H1 (cell line): ENCODE measurements around the gene LMOD2. TPM values are rescaled to one million over a fixed set of nuclear protein-coding genes. Genes with fewer than 3 reads are reported as not detected.

ENCODE experiments used
- CTCF ChIA-PET: fragments of 300-600 bp; sonication (Branson Sonifier 250); formaldehyde crosslinking; loops from one replicate; lab custom pipeline; 2021; ENCODE audit not compliant: partially characterized antibody; lab: Charles Lee
- POLR2A ChIA-PET: fragments of 300-600 bp; sonication (Branson Sonifier 250); formaldehyde crosslinking; loops from one replicate; lab custom pipeline; 2021; ENCODE audit warnings: inconsistent platforms; ENCODE audit not compliant: partially characterized antibody; lab: Charles Lee
- DNase-seq, 2 experiments: peaks; one replicate each; pipeline versions ENCODE4 v3.0.0 to v3.0.0-alpha.2; 2010 to 2022; ENCODE audit warnings: low spot score in 2 of 2, low read depth in 1 of 2, mixed read lengths in 1 of 2
- FAIRE-seq: peaks from 2 replicates; lab custom pipeline; 2011; peaks lifted over from hg19 to GRCh38; lab: Jason Lieb, UNC
- H2AFZ ChIP-seq: 2 replicates; pipeline ENCODE4 v1.8.1; 2012; ENCODE audit warnings: low read length, inconsistent platforms
- H2AK5ac ChIP-seq: 2 replicates; pipeline ENCODE4 v1.6.1; 2013; ENCODE audit warnings: low read depth, low read length
- H2BK120ac ChIP-seq: replicated peaks from 2 replicates; pipeline ENCODE3; 2013; ENCODE audit warnings: low read depth, low read length, inconsistent platforms
- H2BK12ac ChIP-seq: 2 replicates; pipeline ENCODE4 v1.6.1; 2013; ENCODE audit warnings: low read depth, low read length
- H2BK15ac ChIP-seq: 2 replicates; pipeline ENCODE4 v1.6.1; 2013; ENCODE audit warnings: low read length
- H2BK20ac ChIP-seq: 2 replicates; pipeline ENCODE4 v1.6.1; 2013; ENCODE audit warnings: low read length
- H2BK5ac ChIP-seq: 2 replicates; pipeline ENCODE4 v1.6.1; 2013; ENCODE audit warnings: low read depth, low read length
- H3K14ac ChIP-seq: 2 replicates; pipeline ENCODE4 v1.6.1; 2013; ENCODE audit warnings: inconsistent platforms; ENCODE audit not compliant: insufficient read length
- H3K18ac ChIP-seq: 2 replicates; pipeline ENCODE4 v1.6.1; 2013; ENCODE audit warnings: low read length; ENCODE audit errors: extremely low read depth
- H3K23ac ChIP-seq: 2 replicates; pipeline ENCODE4 v1.6.1; 2013; ENCODE audit warnings: inconsistent platforms; ENCODE audit not compliant: insufficient read length
- H3K23me2 ChIP-seq: 2 replicates; pipeline ENCODE4 v1.6.1; 2013; ENCODE audit warnings: low read depth, low read length
- H3K27ac ChIP-seq: 2 replicates; pipeline ENCODE4 v1.6.1; 2011; ENCODE audit warnings: low read depth, low read length, inconsistent platforms
- H3K27me3 ChIP-seq, 4 experiments: replicated peaks in 1 of 4; 1 replicate in 1 of 4; 2 replicates in 3 of 4; pipeline versions ENCODE4 v1.6.1 to v1.8.1; 2011 to 2013; ENCODE audit warnings: low read length in 3 of 4, mild to moderate bottlenecking in 3 of 4, inconsistent platforms in 2 of 4, mixed read lengths in 2 of 4, moderate library complexity in 1 of 4; ENCODE audit not compliant: control insufficient read depth in 3 of 4, insufficient read depth in 3 of 4; ENCODE audit errors: extremely low read depth in 1 of 4
- H3K36me3 ChIP-seq, 4 experiments: 2 replicates each; pipeline versions ENCODE4 v1.6.1 to v1.8.1; 2011 to 2013; ENCODE audit warnings: mild to moderate bottlenecking in 4 of 4, low read length in 3 of 4, moderate library complexity in 2 of 4, control low read depth in 1 of 4, inconsistent platforms in 1 of 4; ENCODE audit not compliant: insufficient read depth in 4 of 4, control insufficient read depth in 2 of 4
- H3K4ac ChIP-seq: replicated peaks from 2 replicates; pipeline ENCODE3; 2013; ENCODE audit warnings: low read length, low read depth, mixed read lengths, inconsistent platforms; ENCODE audit not compliant: insufficient read length
- H3K4me1 ChIP-seq, 4 experiments: replicated peaks in 1 of 4; 1 replicate in 1 of 4; 2 replicates in 3 of 4; pipeline versions ENCODE4 v1.6.1 to v1.8.1; 2011 to 2013; ENCODE audit warnings: low read length in 3 of 4, inconsistent platforms in 2 of 4, mixed read lengths in 1 of 4; ENCODE audit not compliant: insufficient read depth in 4 of 4, control insufficient read depth in 3 of 4
- H3K4me2 ChIP-seq, 2 experiments: 2 replicates each; pipeline versions ENCODE4 v1.6.1 to v1.8.1; 2011 to 2013; ENCODE audit warnings: low read depth in 2 of 2, low read length in 2 of 2, control low read depth in 1 of 2, inconsistent platforms in 1 of 2, mild to moderate bottlenecking in 1 of 2; ENCODE audit not compliant: insufficient read depth in 1 of 2
- H3K4me3 ChIP-seq, 4 experiments: fragments of 200-600, 300-600 bp in 1 of 4; sonication (generic), shearing (Covaris generic), sonication (Bioruptor Twin) in 1 of 4; 2 replicates each; pipeline versions ENCODE4 v1.5.1 to v1.8.1; 2011 to 2016; ENCODE audit warnings: low read length in 4 of 4, low read depth in 3 of 4, control low read depth in 2 of 4, inconsistent platforms in 2 of 4, mild to moderate bottlenecking in 2 of 4, mixed read lengths in 1 of 4, moderate library complexity in 1 of 4; ENCODE audit not compliant: insufficient read depth in 2 of 4; ENCODE audit errors: extremely low read depth in 1 of 4
- H3K56ac ChIP-seq: replicated peaks from 2 replicates; pipeline ENCODE3; 2013; ENCODE audit warnings: low read depth, mild to moderate bottlenecking, mixed read lengths, low read length, inconsistent platforms; ENCODE audit not compliant: insufficient read length
- H3K79me1 ChIP-seq: 2 replicates; pipeline ENCODE4 v1.6.1; 2013; ENCODE audit warnings: low read depth, low read length, control low read depth
- H3K79me2 ChIP-seq, 2 experiments: 2 replicates each; pipeline versions ENCODE4 v1.6.1 to v1.8.1; 2012 to 2013; ENCODE audit warnings: low read length in 2 of 2, mild to moderate bottlenecking in 2 of 2, inconsistent platforms in 1 of 2; ENCODE audit not compliant: insufficient read depth in 2 of 2, control insufficient read depth in 1 of 2
- H3K9ac ChIP-seq, 4 experiments: replicated peaks in 1 of 4; 1 replicate in 1 of 4; 2 replicates in 3 of 4; pipeline versions ENCODE4 v1.6.1 to v1.8.1; 2011 to 2013; ENCODE audit warnings: low read depth in 3 of 4, low read length in 3 of 4, control low read depth in 2 of 4, mild to moderate bottlenecking in 2 of 4, moderate library complexity in 2 of 4, inconsistent platforms in 1 of 4; ENCODE audit errors: extremely low read depth in 1 of 4
- H3K9me3 ChIP-seq, 2 experiments: 2 replicates each; pipeline versions ENCODE4 v1.6.1 to v1.8.1; 2012 to 2013; ENCODE audit warnings: mild to moderate bottlenecking in 2 of 2, moderate library complexity in 2 of 2, control low read depth in 1 of 2, inconsistent platforms in 1 of 2, low read depth in 1 of 2, low read length in 1 of 2, mixed read lengths in 1 of 2; ENCODE audit not compliant: insufficient read depth in 2 of 2
- H4K20me1 ChIP-seq, 2 experiments: replicated peaks in 1 of 2; 2 replicates each; pipeline versions ENCODE3 to v1.8.1; 2011 to 2013; ENCODE audit warnings: inconsistent platforms in 2 of 2, low read length in 2 of 2, mild to moderate bottlenecking in 1 of 2; ENCODE audit not compliant: insufficient read depth in 2 of 2, control insufficient read depth in 1 of 2
- H4K5ac ChIP-seq: 2 replicates; pipeline ENCODE4 v1.6.1; 2013; ENCODE audit warnings: low read length, low read depth, mixed read lengths, inconsistent platforms; ENCODE audit not compliant: insufficient read length
- H4K8ac ChIP-seq: 2 replicates; pipeline ENCODE4 v1.8.0; 2013; ENCODE audit warnings: mild to moderate bottlenecking, moderate library complexity, low read length, inconsistent platforms; ENCODE audit not compliant: insufficient read depth; ENCODE audit errors: extremely low read depth
- H4K91ac ChIP-seq: replicated peaks from 2 replicates; pipeline ENCODE3; 2013; ENCODE audit warnings: low read length, mixed read lengths, inconsistent platforms; ENCODE audit not compliant: insufficient read length
- SRF ChIP-seq: IDR thresholded peaks from 2 replicates; pipeline ENCODE4 v1.6.1; 2011; ENCODE audit warnings: mild to moderate bottlenecking, low read depth, low read length, moderate library complexity
- WGBS, 2 experiments: shearing (Covaris generic) in 1 of 2; methylation state at CpG; one replicate each; pipeline versions ENCODE4 v1.1.6 to v1.1.7; 2013 to 2015; ENCODE audit warnings: low lambda C conversion rate in 2 of 2, mixed read lengths in 2 of 2, inconsistent platforms in 1 of 2, low coverage in 1 of 2, missing lambda C conversion rate in 1 of 2; ENCODE audit not compliant: insufficient replicate concordance in 2 of 2, insufficient coverage in 1 of 2, insufficient read length in 1 of 2; ENCODE audit errors: extremely low coverage in 1 of 2, missing lambda C conversion rate in 1 of 2; 5-methylcytosine and 5-hydroxymethylcytosine counted together
- polyA plus RNA-seq, 7 experiments: library from polyadenylated mRNA; depleted of rRNA in 3 of 7; stranded (reverse) in 5 of 7; unstranded in 2 of 7; fragments of >200 nt in 5 of 7; fragments of 200-250 nt in 2 of 7; gene quantifications; 1 replicate in 5 of 7; 2 replicates in 1 of 7; 4 replicates in 1 of 7; pipeline versions ENCODE4 v1.2.1 to v1.2.3, GENCODE V29; 2011 to 2013; ENCODE audit warnings: missing spikeins in 2 of 7, mixed read lengths in 2 of 7
- total RNA-seq: library from RNA; stranded (reverse); fragmentation: NEBNext Ultra II Directional; extraction: Animal tissue kit (Norgen Biotek cat#: 25700); gene quantifications from 2 replicates; pipeline ENCODE4 v1.2.1, GENCODE V29; 2021

The LMOD2 gene
- total and polyA plus RNA-seq, 2 of the 8 experiments (the other 6 are each of a cell fraction or from before 2014, with no cell fraction given) = 0.03 to 0.22 TPM

DNA sequence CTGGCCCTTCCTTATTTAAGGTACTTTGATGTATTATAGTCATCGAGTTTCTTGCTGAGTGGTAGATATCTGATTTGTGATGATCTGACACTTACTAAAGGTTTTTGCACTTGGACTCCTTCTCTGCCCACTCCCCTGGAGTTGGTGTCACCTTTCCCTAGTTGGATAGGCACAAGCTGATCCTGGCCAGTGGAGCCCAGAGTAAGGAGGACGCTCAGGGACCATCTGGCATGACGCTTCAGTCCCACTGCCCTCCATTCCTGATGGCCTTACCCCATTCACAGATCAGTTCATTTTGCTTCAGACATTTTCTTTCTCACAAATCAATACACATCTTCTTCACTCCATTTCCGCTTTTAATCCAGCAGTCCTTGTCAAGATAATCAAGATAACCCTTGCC, 34.0 kb upstream of the LMOD2 start:
- Histone ChIP-seq H4K91ac (no peak overlapping the region), H3K4me1 (no peaks in the 10 kb centered on the region), H2AK5ac (no peak overlapping the region), H3K23ac (no peak overlapping the region), H3K14ac (no peak overlapping the region), H2BK12ac (no peak overlapping the region), H4K5ac (no peak overlapping the region), H3K18ac (no peak overlapping the region), H3K36me3 (no peaks in the 10 kb centered on the region), H3K27ac (no peak overlapping the region), H3K23me2 (no peaks in the 10 kb centered on the region; the same call in 1 of the 2 replicates), H3K56ac (no peak overlapping the region), H2BK5ac (no peak overlapping the region), H4K20me1 (no peaks in the 10 kb centered on the region), H3K4me3 (no peak overlapping the region), H4K8ac (no peak overlapping the region), H3K79me2 (no peaks in the 10 kb centered on the region), H3K79me1 (no peaks in the 10 kb centered on the region), H2AFZ (no peak overlapping the region), H3K4me2 (no peak overlapping the region), H2BK15ac (no peak overlapping the region), H3K9ac (no peak overlapping the region), H3K27me3 (no peaks in the 10 kb centered on the region), H2BK120ac (no peak overlapping the region), H3K9me3 (no peaks in the 10 kb centered on the region), H2BK20ac (no peak overlapping the region), H3K4ac (no peak overlapping the region)
- ChIA-PET CTCF (interaction anchor here (0.6 to 1.7 kb wide), 2 partner anchors 61 to 128 kb away, joined by 3 to 4 read pairs; no protein-coding TSS in a partner anchor), POLR2A (no interaction called here)
- 95 to 100% methylated on average over 1 to 4 of the region's 4 CpGs for WGBS, 2 experiments
- no peak for FAIRE-seq
- no peak for DNase-seq
- no peak for TF ChIP-seq SRF
